HG03442 (cell line): Measurements from ENCODE around the gene CYP26B1.

ENCODE experiments used
- ATAC-seq: cut with Tn5 transposase; IDR thresholded peaks from one replicate; pipeline ENCODE4 v1.9.1; 2021; ENCODE audit warnings: mild to moderate bottlenecking, moderate library complexity; ENCODE audit not compliant: unreplicated experiment

CYP26B1 gene

GRCh38 chr2:72130659-72131360, 16.9 kb downstream of the CYP26B1 start:
- no peak for ATAC-seq

GRCh38 chr2:72129681-72130340, 17.9 kb downstream of the CYP26B1 start:
- ATAC-seq, result no peak

GRCh38 chr2:72128843-72129227, 18.8 kb downstream of the CYP26B1 start:
- no peak for ATAC-seq

GRCh38 chr2:72128059-72128842, 19.4 kb downstream of the CYP26B1 start:
- ATAC-seq, result no peak

- no peak for ATAC-seq
Observed at GRCh38 chr2:72127401-72128058, 20.1 kb downstream of the CYP26B1 start.

- ATAC-seq, result no peak
Observed at GRCh38 chr2:72126186-72127100, 21.2 kb downstream of the CYP26B1 start.

- ATAC-seq, result no peak
Observed at GRCh38 chr2:72124376-72124775, 23.3 kb downstream of the CYP26B1 start.

GRCh38 chr2:72121153-72121552, 26.5 kb downstream of the CYP26B1 start:
- no peak for ATAC-seq

- no peak for ATAC-seq
Observed at GRCh38 chr2:72118951-72119350, 28.7 kb downstream of the CYP26B1 start.

- ATAC-seq, result no peak
Observed at GRCh38 chr2:72118386-72118785, 29.3 kb downstream of the CYP26B1 start.

GRCh38 chr2:72117718-72118117, 29.9 kb downstream of the CYP26B1 start:
- ATAC-seq, result no peak

GRCh38 chr2:72117029-72117428, 30.6 kb downstream of the CYP26B1 start:
- ATAC-seq, result no peak

GRCh38 chr2:72116081-72116533, 31.6 kb downstream of the CYP26B1 start:
- ATAC-seq, result peak; percentile 54

GRCh38 chr2:72115110-72116080, 32.3 kb downstream of the CYP26B1 start:
- no peak for ATAC-seq

GRCh38 chr2:72114693-72115051, 33.0 kb downstream of the CYP26B1 start:
- no peak for ATAC-seq

GRCh38 chr2:72113847-72114692, 33.6 kb downstream of the CYP26B1 start:
- no peak for ATAC-seq

GRCh38 chr2:72112981-72113846, 34.4 kb downstream of the CYP26B1 start:
- no peak for ATAC-seq
